Activated naive CD8-positive, alpha-beta T cell (primary cell): Measurements from ENCODE around the gene C19orf44.

Experiments
- H3K27ac Mint-ChIP-seq: one replicate; pipeline ENCODE4 v1.8.0; 2021; ENCODE audit warnings: mixed read lengths
- H3K27me3 Mint-ChIP-seq: one replicate; pipeline ENCODE4 v1.8.0; 2021; ENCODE audit warnings: mixed read lengths
- H3K36me3 Mint-ChIP-seq: one replicate; pipeline ENCODE4 v1.8.0; 2021; ENCODE audit warnings: mixed read lengths
- H3K4me1 Mint-ChIP-seq: one replicate; pipeline ENCODE4 v1.8.0; 2021; ENCODE audit warnings: low read depth, mixed read lengths
- H3K4me3 Mint-ChIP-seq: one replicate; pipeline ENCODE4 v1.8.0; 2021; ENCODE audit warnings: mild to moderate bottlenecking, mixed read lengths
- H3K9me3 Mint-ChIP-seq: one replicate; pipeline ENCODE4 v1.8.0; 2021; ENCODE audit warnings: low read depth, mixed read lengths

The C19orf44 gene

GRCh38 chr19:16561382-16561781, 65.2 kb downstream of the C19orf44 start:
- Mint-ChIP-seq H3K4me1 (peaks cover 13% of the 10 kb centered on the region), H3K9me3 (no peaks in the 10 kb centered on the region), H3K27me3 (no peaks in the 10 kb centered on the region), H3K27ac (no peak overlapping the region), H3K36me3 (peaks cover 13% of the 10 kb centered on the region), H3K4me3 (no peak overlapping the region)

GRCh38 chr19:16562608-16563025, 66.4 kb downstream of the C19orf44 start:
- H3K36me3 Mint-ChIP-seq: peaks cover 18% of the 10 kb centered on the region
- no peak overlapping the region for H3K27ac Mint-ChIP-seq
- no peaks in the 10 kb centered on the region for H3K9me3 Mint-ChIP-seq
- peaks cover 20% of the 10 kb centered on the region for H3K4me1 Mint-ChIP-seq
- no peaks in the 10 kb centered on the region for H3K27me3 Mint-ChIP-seq
- no peak overlapping the region for H3K4me3 Mint-ChIP-seq

GRCh38 chr19:16564842-16565241, 68.6 kb downstream of the C19orf44 start:
- Mint-ChIP-seq H3K4me1 (peaks cover 25% of the 10 kb centered on the region), H3K36me3 (peaks cover 16% of the 10 kb centered on the region)

GRCh38 chr19:16566161-16566560, 70.0 kb downstream of the C19orf44 start:
- Mint-ChIP-seq H3K4me3 (peak overlapping the region; percentile 82), H3K4me1 (peaks cover 36% of the 10 kb centered on the region), H3K27ac (peak overlapping the region; percentile 93), H3K9me3 (no peaks in the 10 kb centered on the region), H3K36me3 (peaks cover 16% of the 10 kb centered on the region), H3K27me3 (no peaks in the 10 kb centered on the region)

More at GRCh38 chr19:16564842-16565241, 68.6 kb downstream of the C19orf44 start:
- H3K9me3 Mint-ChIP-seq: no peaks in the 10 kb centered on the region
- H3K27ac Mint-ChIP-seq: peak overlapping the region; percentile 75
- peak overlapping the region; percentile 55 for H3K4me3 Mint-ChIP-seq
- no peaks in the 10 kb centered on the region for H3K27me3 Mint-ChIP-seq

- peak overlapping the region; percentile 82 for H3K4me3 Mint-ChIP-seq
- peak overlapping the region; percentile 93 for H3K27ac Mint-ChIP-seq
- H3K36me3 Mint-ChIP-seq: peaks cover 16% of the 10 kb centered on the region
- no peaks in the 10 kb centered on the region for H3K27me3 Mint-ChIP-seq
- peaks cover 40% of the 10 kb centered on the region for H3K4me1 Mint-ChIP-seq
- H3K9me3 Mint-ChIP-seq: no peaks in the 10 kb centered on the region
Observed at GRCh38 chr19:16566702-16567101, 70.5 kb downstream of the C19orf44 start.

GRCh38 chr19:16569609-16570320, 73.6 kb downstream of the C19orf44 start:
- H3K4me3 Mint-ChIP-seq: peak overlapping the region; percentile 89
- H3K36me3 Mint-ChIP-seq: peaks cover 8% of the 10 kb centered on the region
- H3K27ac Mint-ChIP-seq: no peak overlapping the region
- no peaks in the 10 kb centered on the region for H3K9me3 Mint-ChIP-seq
- no peaks in the 10 kb centered on the region for H3K27me3 Mint-ChIP-seq
- peaks cover 52% of the 10 kb centered on the region for H3K4me1 Mint-ChIP-seq
